Colonic mucosa (tissue), 4 donors: ENCODE results near the gene TMEM163. TPM values are rescaled to one million over a fixed set of nuclear protein-coding genes. Genes with fewer than 3 reads are reported as not detected.

Experiments used
- DNase-seq: peaks from one replicate; pipeline ENCODE4 v3.0.0-alpha.2; 2020
- H3K27ac ChIP-seq: fragments of 200-600 bp; one replicate; pipeline ENCODE4 v1.8.0; 2021
- H3K27me3 ChIP-seq: fragments of 200-600 bp; one replicate; pipeline ENCODE4 v1.8.0; 2021
- H3K36me3 ChIP-seq: fragments of 200-600 bp; one replicate; pipeline ENCODE4 v1.8.0; 2021
- H3K4me1 ChIP-seq: fragments of 200-600 bp; one replicate; pipeline ENCODE4 v1.8.0; 2021; ENCODE audit warnings: mild to moderate bottlenecking
- H3K4me3 ChIP-seq: fragments of 200-600 bp; one replicate; pipeline ENCODE4 v1.8.0; 2021
- H3K9ac ChIP-seq, 2 donors: one replicate each; pipeline ENCODE4 v1.7.0; 2013; ENCODE audit warnings: control low read depth in 2 of 2, low read depth in 2 of 2, low read length in 2 of 2
- H3K9me3 ChIP-seq: fragments of 200-600 bp; one replicate; pipeline ENCODE4 v1.8.0; 2021
- CTCF ChIP-seq: fragments of 200-600 bp; IDR thresholded peaks from one replicate; pipeline ENCODE4 v1.8.0; 2022; ENCODE audit warnings: antibody characterized with exemption, mild to moderate bottlenecking
- intact Hi-C: fragments of 100-400 bp; cut with DNase I; formaldehyde crosslinking; loops from one replicate; pipeline ENCODE4 v1.14.1; 2022
- total RNA-seq, 2 donors: library from RNA; stranded (reverse); fragmentation: NEBNext Ultra II Directional in 1 of 2; extraction: Animal tissue kit (Norgen Biotek cat#: 25700) in 1 of 2; gene quantifications; one replicate each; pipeline ENCODE4 v1.2.1, GENCODE V29; 2021
- donor health status: healthy.
- donor health status: DM: no; HTN: no; CAD: no.
- donor health status: DM: no; HTN: no; CAD: no.

The TMEM163 gene
- total RNA-seq, 2 donors from 2014 or later = 0.29 TPM; not detected in 1

- Histone ChIP-seq H3K4me1 (no peaks in the 10 kb centered on the region), H3K27ac (no peak overlapping the region), H3K9ac (no peak overlapping the region), H3K27me3 (no peaks in the 10 kb centered on the region), H3K4me3 (no peak overlapping the region), H3K36me3 (no peaks in the 10 kb centered on the region), H3K9me3 (no peaks in the 10 kb centered on the region)
- DNase-seq = no peak
- intact Hi-C loops = no loop called here
- TF ChIP-seq CTCF = no peak
Measured at GRCh38 chr2:134739879-134740301, 21.1 kb upstream of the TMEM163 start.

GRCh38 chr2:134739236-134739878 is 20.6 kb upstream of the TMEM163 start:
- no peak overlapping the region for H3K4me3 ChIP-seq
- DNase-seq = no peak
- H3K9ac ChIP-seq = no peak overlapping the region
- H3K36me3 ChIP-seq = no peaks in the 10 kb centered on the region
- no peak overlapping the region for H3K27ac ChIP-seq
- TF ChIP-seq CTCF = no peak
- no peaks in the 10 kb centered on the region for H3K27me3 ChIP-seq
- H3K9me3 ChIP-seq = no peaks in the 10 kb centered on the region
- intact Hi-C loops = no loop called here
- H3K4me1 ChIP-seq = no peaks in the 10 kb centered on the region

GRCh38 chr2:134738141-134738870 is 19.5 kb upstream of the TMEM163 start:
- H3K27ac ChIP-seq = no peak overlapping the region
- H3K9ac ChIP-seq = no peak overlapping the region
- no peak for DNase-seq
- no peak overlapping the region for H3K4me3 ChIP-seq
- H3K4me1 ChIP-seq = no peaks in the 10 kb centered on the region
- H3K27me3 ChIP-seq = no peaks in the 10 kb centered on the region
- TF ChIP-seq CTCF = no peak
- H3K9me3 ChIP-seq = no peaks in the 10 kb centered on the region
- no peaks in the 10 kb centered on the region for H3K36me3 ChIP-seq
- intact Hi-C loops = no loop called here

- Histone ChIP-seq H3K4me1 (no peaks in the 10 kb centered on the region), H3K4me3 (no peak overlapping the region), H3K27me3 (no peaks in the 10 kb centered on the region), H3K36me3 (no peaks in the 10 kb centered on the region), H3K27ac (no peak overlapping the region), H3K9me3 (no peaks in the 10 kb centered on the region), H3K9ac (no peak overlapping the region)
- no peak for DNase-seq
- intact Hi-C loops = no loop called here
- TF ChIP-seq CTCF = no peak
Measured at GRCh38 chr2:134737671-134738070, 18.9 kb upstream of the TMEM163 start.

- no peak overlapping the region for H3K27ac ChIP-seq
- no peak overlapping the region for H3K4me3 ChIP-seq
- DNase-seq = no peak
- intact Hi-C loops = no loop called here
- H3K36me3 ChIP-seq = no peaks in the 10 kb centered on the region
- no peaks in the 10 kb centered on the region for H3K9me3 ChIP-seq
- no peak for TF ChIP-seq CTCF
- no peak overlapping the region for H3K9ac ChIP-seq
- H3K4me1 ChIP-seq = no peaks in the 10 kb centered on the region
- H3K27me3 ChIP-seq = no peaks in the 10 kb centered on the region
Measured at GRCh38 chr2:134736167-134736880, 17.5 kb upstream of the TMEM163 start.
